Inflammatory macrophage treated with lipopolysaccharide for 1 hour (primary cell): Measurements from ENCODE around the gene TRAK2.
"Not testable (repeated sequence)": the region's sequence is repeated elsewhere in the genome, so short reads cannot be mapped to it uniquely, and the experiment has no call there.

Experiments used
- DNase-seq, 2 donors: peaks; one replicate each; pipeline ENCODE4 v3.0.0-alpha.2; 2020 to 2022

TRAK2 gene

DNA sequence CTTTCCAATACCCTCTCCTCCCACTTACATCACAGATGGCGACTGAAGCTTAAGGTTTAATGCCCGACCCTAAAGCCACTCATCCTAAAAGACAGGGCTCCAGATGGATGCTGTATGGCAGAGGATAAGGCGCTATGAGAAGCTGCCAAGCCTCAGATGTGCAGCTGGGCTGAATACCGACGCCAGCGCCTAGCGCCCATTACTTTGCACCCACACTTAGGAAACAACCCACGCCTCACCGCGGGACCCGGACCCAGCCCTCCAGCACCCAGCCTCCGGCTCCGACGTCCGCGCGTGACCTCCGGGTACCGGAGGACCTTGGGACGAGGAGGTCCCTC is 335 bp downstream of the TRAK2 start:
- DNase-seq: no peak

- no peak for DNase-seq
Measured at GRCh38 chr2:201448701-201449100, 2.6 kb downstream of the TRAK2 start.

DNA sequence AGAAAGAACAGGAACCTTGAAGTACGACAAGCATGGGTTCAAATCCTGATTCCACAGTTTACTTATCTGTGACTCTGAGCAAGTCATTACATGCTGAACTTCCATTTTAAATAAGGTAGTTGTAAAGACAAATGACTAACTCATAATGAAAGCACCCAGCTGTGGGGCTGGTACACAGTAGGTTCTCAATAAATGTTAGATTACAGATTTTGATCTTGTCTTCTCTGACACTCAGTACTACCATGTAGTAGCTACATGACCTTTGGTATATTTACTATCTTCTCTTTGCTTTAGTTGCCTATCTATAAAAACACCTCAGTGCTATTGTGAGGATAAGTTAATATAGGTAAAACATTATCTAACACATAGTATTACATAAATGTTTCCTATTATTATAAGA is 3.2 kb downstream of the TRAK2 start:
- no peak for DNase-seq

- DNase-seq: no peak
Measured at GRCh38 chr2:201447086-201447485, 4.2 kb downstream of the TRAK2 start.

- DNase-seq: peak; percentile 41 to 59
Measured at GRCh38 chr2:201444746-201445465, 6.4 kb downstream of the TRAK2 start.

- DNase-seq: no peak
Measured at GRCh38 chr2:201441409-201441808, 9.8 kb downstream of the TRAK2 start.

DNA sequence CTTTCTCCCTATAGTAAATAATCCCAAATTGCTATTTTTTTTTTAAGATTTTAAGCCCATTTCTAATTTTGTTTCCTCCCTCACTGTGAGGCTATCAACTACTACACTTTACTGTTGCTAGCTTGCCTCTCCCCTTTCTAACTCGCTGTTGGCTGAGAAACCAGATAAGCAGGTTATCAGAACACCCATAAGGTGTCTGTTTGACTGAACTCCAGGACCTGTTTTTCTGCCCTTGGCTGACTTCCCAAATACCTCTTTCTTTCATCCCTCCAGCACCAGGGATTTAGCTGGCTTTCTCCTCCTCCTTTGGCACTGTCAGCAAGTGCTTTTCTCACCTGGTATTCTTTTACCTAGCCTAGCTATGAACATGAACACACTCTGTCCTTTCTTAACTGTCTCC is 11.1 kb downstream of the TRAK2 start:
- DNase-seq: no peak

DNA sequence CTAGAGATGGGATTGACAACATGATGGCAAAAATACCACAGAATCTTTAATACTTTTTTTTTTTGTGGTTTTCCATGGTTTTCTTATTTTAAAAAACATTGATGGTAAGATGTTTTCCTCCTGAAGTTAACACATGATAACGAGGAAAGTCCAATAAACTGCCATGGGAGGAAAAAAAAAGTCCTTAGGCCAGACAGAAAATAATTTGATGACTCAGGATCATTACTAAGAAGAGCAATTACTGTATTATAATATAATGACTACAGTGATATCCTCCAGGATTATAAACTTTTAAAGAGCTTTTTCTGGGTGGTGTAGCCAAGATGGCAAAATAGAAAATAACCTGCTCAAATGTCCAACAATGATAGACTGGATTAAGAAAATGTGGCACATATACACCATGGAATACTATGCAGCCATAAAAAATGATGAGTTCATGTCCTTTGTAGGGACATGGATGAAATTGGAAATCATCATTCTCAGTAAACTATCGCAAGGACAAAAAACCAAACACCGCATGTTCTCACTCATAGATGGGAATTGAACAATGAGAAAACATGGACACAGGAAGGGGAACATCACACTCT is 11.8 kb downstream of the TRAK2 start:
- not testable (repeated sequence) for DNase-seq

GRCh38 chr2:201436141-201436540 is 15.1 kb downstream of the TRAK2 start:
- no peak for DNase-seq

DNA sequence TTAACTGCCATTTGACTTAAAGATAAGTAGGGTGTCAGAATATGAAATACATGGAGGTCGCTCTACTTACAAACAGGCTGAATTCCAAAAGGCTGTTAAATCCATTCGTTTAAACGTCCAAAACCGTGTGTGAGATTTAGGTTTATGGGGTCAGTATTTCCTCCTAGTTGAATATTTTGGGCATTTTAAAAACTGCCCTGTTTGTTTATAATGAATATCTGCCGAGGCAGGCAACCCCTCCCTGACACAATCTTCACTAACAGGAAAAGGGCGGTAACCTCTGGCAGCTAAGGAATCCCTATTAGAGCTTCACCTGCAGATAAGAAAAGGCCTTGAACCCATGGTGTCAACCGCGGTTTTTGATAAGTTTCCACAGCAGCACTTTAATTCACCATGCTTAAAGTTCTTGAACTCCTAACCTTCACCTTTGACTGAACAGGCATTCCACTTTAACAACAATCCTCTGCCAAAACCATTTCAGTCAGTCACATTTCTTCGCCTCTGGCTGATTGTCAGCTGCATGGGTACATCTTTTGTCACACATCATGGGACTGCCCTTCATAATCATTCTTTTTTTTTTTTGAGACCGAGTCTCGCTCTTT is 17.8 kb downstream of the TRAK2 start:
- no peak for DNase-seq

DNA sequence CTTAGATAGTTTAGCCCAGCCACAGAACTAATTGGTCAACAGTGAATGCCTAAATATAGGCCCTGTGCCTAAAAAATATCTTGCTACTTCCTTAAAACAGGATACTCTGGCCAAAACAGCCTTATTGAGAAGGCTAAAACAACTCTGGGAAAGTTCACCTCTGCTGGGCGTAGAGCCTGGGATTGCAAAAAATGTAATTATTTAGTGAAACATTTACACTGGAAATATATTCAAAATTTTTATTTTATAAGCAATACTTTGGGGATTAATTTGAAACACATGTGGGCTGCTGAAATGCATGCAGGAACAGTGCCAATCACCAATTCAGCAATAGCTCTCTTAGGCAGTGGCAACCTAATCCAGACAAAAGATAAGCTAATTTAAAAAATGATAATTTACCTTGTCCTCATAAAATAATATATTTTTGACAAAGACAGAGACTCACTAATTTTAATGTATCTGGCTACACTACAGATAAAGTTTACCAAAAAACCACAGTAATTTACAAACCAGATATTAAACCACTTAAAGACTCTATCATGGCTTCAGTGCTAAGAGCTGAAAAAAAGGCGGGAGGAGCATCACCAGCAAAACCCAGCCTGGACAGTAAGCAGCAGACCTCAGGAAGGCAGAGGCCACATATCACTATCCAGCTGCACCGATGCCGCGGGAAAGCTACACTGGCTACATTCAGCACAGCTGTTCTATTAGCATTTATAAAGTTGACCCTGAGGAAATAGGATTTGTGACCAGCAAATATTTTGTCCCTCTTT is 18.5 kb downstream of the TRAK2 start:
- peak; percentile 16 to 25 for DNase-seq

GRCh38 chr2:201432038-201432620 is 19.1 kb downstream of the TRAK2 start:
- DNase-seq: peak in 1 of 2 donors; percentile 28

- no peak for DNase-seq
Measured at GRCh38 chr2:201430839-201431238, 20.4 kb downstream of the TRAK2 start.

GRCh38 chr2:201430322-201430721 is 20.9 kb downstream of the TRAK2 start:
- DNase-seq: not testable (repeated sequence)

DNA sequence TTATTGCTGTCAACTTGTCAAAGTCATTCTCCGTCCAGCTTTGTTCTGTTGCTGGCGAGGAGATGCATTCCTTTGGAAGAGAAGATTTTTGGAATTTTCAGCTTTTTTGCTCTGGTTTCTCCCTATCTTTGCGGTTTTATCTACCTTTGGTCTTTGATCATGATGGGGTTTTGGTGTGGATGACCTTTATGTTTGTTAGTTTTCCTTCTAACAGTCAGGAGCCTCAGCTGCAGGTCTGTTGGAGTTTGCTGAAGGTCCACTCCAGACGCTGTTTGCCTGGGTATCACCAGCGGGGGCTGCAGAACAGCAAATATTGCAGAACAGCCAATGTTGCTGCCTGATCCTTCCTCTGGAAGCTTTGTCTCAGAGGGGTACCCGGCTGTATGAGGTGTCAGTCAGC is 21.4 kb downstream of the TRAK2 start:
- DNase-seq: not testable (repeated sequence)

- not testable (repeated sequence) for DNase-seq
Measured at GRCh38 chr2:201428366-201428765, 22.9 kb downstream of the TRAK2 start.

DNA sequence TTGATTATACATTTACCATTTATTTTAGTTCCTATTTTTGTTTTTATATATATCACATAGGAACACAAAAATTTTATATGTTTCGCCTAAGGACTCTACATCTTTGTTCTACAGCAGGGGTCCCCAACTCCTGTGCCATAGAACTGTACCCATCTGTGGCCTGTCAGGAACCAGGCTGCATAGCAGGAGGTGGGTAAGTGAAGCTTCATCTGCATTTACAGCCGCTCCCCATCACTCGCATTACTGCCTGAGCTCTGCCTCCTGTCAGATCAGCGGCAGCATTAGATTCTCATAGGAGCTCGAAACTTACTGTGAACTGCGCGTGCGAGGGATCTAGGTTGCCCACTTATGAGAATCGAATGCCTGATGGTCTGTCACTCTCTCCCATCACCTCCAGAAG is 25.3 kb downstream of the TRAK2 start:
- no peak for DNase-seq

GRCh38 chr2:201420442-201421113 is 30.7 kb downstream of the TRAK2 start:
- peak in 1 of 2 donors; percentile 64 for DNase-seq

DNA sequence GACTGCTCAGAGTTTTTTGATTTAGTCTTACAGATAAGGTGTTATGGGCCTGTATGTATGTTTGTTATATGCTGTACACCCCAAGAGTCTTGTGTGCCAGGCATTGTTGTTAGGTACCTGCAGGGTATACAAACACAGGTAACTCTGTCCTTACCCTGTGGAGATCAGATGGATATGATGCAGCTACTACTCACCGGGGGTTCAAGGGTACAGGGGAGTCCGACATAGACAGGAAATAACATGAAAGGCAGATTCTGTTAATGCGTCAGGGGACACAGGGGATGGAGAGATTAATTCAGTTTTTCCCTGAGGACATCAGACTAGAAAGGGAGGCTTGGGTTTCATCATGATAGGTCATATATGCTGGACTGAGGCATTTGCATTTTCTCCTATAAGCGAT is 31.3 kb downstream of the TRAK2 start:
- no peak for DNase-seq

- DNase-seq: no peak
Measured at GRCh38 chr2:201419057-201419635, 32.1 kb downstream of the TRAK2 start.

DNA sequence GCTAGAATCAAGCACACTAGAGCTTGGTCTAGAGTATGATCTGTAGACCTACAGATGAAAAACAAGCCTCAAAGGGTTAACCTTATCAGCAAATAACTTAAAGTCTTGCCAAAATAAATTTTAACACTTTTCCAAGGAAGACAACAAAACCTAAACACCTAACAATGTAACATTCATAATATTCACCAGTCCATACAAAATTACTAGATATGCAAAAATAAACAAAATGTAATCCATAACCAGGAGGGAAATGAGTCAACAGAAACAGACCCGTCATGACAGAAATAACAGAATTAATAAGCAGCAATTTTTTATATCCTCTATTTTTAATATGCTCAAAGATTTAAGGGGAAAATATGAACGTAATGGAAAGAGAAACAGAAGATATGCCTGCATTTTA is 36.1 kb downstream of the TRAK2 start:
- DNase-seq: no peak
